Measurements from ENCODE around the gene EIF5AL1. TPM values are rescaled to one million over a fixed set of nuclear protein-coding genes. Genes with fewer than 3 reads are reported as not detected.
"Not testable (repeated sequence)": the region's sequence is repeated elsewhere in the genome, so short reads cannot be mapped to it uniquely, and the experiment has no call there.

The EIF5AL1 gene
- total and polyA plus RNA-seq, 12 donors = 0.10 to 1.9 (median 0.43) TPM; not detected in 3

DNA sequence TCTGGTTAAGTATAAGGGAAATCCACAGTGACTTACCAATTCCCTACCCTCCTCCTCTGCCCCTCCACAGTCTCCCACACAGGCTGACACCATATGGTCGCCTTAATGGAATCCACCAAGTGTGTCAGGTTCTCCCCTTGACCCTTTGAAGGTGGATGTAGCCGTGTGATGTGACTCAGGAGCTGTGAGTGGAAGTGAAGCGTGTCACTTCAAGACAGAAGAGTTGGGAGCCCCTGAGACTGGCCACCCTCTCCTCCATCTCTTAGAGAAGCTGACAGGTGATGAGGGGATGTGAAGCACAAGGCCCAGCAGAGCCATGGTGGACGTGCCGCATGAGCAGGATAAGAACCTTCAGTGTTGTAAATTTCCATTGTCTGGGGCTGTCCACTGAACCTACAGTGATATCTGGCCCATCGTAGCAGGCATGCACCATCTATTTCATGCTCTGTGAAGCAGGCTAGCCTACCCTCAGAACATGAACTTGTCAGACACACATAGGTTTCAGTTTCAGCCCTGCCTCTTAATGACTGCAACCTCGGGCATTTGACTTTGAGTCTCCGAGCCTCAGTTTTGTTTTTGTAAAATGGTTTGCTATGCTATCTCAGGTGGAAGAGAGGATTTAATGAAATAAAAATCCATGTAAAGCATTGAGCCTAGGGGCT lies 12.8 kb downstream of the EIF5AL1 start:
- WGBS, 4 donors = 74 to 80% (median 77%) methylated on average over 5 to 7 of the region's 8 CpGs
- H3K36me3 ChIP-seq (replicated peaks in 1 of 2); DNase-seq; H3K4me1 ChIP-seq (replicated peaks in 1 of 2); H3K9me3 ChIP-seq (replicated peaks in 1 of 3); H3K4me3 ChIP-seq; intact Hi-C loops (cut with DNase I); H3K27me3 ChIP-seq; H3K27ac ChIP-seq: not testable (repeated sequence)

DNA sequence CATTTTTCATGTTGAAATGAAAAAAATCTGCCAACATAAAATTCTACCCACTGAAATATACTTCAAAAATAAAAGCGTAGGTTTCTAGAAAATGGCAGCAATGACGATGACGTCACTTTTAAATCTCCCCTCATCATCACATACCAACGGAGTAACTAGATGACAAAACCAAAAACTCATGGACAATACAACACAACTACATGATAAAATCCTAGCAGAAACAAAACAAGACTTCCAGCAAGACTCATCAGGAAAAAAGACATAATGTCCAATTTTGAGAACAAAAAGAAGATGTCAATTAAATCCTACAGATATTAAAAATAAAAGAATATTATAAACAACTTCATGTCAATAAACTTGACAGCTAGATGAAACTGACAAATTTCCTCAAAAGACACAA lies 15.9 kb downstream of the EIF5AL1 start:
- DNase-seq; H3K4me1 ChIP-seq (replicated peaks in 1 of 2); H3K9me3 ChIP-seq (replicated peaks in 1 of 3); H3K36me3 ChIP-seq (replicated peaks in 1 of 2); H3K27me3 ChIP-seq; H3K27ac ChIP-seq; intact Hi-C loops (cut with DNase I); H3K4me3 ChIP-seq: not testable (repeated sequence)
- WGBS, 4 donors = 84 to 91% (median 88%) methylated on average over 1 to 4 of the region's 4 CpGs

DNA sequence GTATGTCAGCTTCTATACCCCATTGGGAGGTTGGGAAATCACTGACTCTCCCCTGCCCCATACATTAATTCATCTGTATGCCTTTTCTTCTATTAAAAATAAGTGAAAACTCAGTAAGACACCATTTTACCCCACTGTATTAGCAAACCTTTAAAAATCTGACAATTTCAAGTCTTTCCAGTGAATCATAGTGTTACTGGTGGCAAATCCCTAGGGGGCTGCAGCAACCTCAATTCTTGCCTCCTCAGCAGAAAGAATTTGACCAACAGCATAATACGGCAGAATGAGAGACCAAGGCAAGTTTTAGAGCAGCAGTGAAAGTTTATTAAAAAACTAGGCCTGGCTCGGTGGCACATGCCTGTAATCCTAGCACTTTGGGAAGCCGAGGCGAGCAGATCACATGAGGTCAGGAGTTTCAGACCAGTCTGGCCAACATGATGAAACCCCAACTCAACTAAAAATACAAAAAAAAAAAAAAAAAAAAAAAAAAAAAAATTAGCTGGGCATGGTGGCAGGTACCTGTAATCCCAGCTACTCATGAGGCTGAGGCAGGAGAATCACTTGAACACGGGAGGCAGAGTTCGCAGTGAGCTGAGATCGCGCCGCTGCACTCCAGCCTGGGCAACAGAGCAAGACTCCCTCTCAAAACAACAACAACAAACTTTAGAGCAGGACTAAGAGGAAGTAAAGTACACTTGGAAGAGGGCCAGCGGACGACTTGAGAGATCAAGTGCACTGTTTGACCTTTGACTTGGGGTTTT lies 21.0 kb downstream of the EIF5AL1 start:
- WGBS, 4 donors = 76 to 83% (median 80%) methylated on average over 7 to 11 of the region's 11 CpGs
- DNase-seq = peak in 2 of 7 donors; percentile 13 to 19
- H3K27me3 ChIP-seq; H3K4me1 ChIP-seq (replicated peaks in 1 of 2); H3K9me3 ChIP-seq (replicated peaks in 1 of 3); H3K27ac ChIP-seq; H3K4me3 ChIP-seq; H3K36me3 ChIP-seq (replicated peaks in 1 of 2); intact Hi-C loops (cut with DNase I): not testable (repeated sequence)

DNA sequence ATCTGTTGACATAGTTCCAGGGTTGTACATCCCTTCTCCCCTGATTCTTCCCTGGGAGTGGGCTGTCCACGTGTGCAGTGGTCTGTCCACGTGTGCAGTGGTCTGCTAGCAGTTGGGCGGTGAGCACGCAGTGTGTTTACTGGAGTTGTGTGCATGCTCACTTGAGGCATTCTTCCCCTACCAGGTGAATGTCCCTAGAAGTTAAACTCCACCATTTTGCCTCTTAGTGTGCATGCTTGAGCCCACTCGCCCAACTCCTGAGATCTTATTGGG lies 21.5 kb downstream of the EIF5AL1 start:
- H3K27me3 ChIP-seq; DNase-seq; H3K36me3 ChIP-seq (replicated peaks in 1 of 2); H3K9me3 ChIP-seq (replicated peaks in 1 of 3); H3K27ac ChIP-seq; intact Hi-C loops (cut with DNase I); H3K4me1 ChIP-seq (replicated peaks in 1 of 2); H3K4me3 ChIP-seq: not testable (repeated sequence)
- WGBS, 4 donors = 78 to 100% methylated on average over 1 of the region's 5 CpGs; no CpG with 5 or more reads in 2 of the 4 donors

DNA sequence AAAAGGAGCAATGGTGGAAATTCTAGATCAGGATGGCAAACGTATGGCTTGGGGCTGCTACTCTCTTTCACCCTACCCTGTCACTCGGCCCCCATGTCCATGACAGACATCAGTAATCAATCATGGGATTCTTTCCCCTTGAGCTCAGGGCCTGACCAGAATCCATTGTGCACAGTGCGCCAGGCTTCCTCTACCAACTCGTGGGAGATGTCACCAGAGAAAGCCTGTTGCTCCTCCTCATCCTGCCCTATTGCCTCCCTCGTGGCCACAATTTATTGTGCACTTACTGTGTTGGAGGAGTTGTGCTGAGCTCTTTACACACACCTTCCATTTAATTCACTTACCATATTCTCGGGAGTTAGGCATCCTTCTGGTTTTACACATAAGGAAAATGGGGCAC lies 26.0 kb downstream of the EIF5AL1 start:
- DNase-seq; H3K9me3 ChIP-seq (replicated peaks in 1 of 3); H3K27ac ChIP-seq; H3K4me1 ChIP-seq (replicated peaks in 1 of 2); H3K4me3 ChIP-seq; H3K27me3 ChIP-seq; intact Hi-C loops (cut with DNase I); H3K36me3 ChIP-seq (replicated peaks in 1 of 2): not testable (repeated sequence)
- 59 to 74% (median 72%) methylated on average over 6 of the region's 6 CpGs for WGBS, 4 donors

DNA sequence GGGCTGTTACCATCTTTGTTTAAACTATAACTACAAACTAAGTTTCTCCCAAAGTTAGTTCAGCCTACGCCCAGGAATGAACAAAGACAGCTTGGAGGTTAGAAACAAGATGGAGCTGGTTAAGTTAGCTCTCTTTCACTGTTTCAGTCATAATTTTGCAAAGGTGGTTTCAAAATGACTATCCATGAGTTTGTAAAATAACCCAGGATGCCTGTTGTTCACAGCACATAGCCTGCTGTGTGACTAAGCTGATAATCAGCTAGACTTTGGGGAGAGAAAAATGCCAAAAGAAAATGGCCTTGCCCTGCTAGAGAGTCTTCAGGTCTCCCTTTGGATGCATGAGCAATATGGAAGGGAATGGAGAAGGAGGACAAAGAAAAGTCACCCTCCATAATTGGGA lies 28.6 kb downstream of the EIF5AL1 start:
- H3K36me3 ChIP-seq (replicated peaks in 1 of 2); DNase-seq; H3K27ac ChIP-seq; H3K4me1 ChIP-seq (replicated peaks in 1 of 2); H3K9me3 ChIP-seq (replicated peaks in 1 of 3); H3K27me3 ChIP-seq; H3K4me3 ChIP-seq: not testable (repeated sequence)
- intact Hi-C loops (cut with DNase I) = loop anchor here in 1 of 2 donors (10.0 kb wide), 1 partner anchor 504 kb away; no protein-coding TSS in a partner anchor
- 70 to 100% (median 86%) methylated on average over 1 of the region's 1 CpG for WGBS, 4 donors

DNA sequence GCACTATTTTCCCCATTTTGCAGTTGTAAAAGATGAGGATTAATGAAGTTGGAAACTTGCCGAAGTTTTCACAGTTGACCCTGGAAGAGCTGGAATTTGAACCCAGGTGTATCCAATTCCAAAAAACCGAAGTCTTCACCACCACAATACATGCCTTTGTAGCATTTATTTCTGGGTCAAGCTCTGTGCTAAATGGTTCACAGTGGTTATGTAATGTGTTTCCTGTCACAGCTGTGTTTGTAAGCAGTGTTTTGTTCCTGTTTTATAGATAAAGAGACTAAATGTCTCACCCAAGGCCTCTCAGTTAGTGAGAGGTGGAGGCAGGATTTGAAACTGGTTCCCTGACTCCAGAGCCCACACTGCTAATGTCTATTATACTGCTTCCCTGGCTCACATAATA lies 30.3 kb downstream of the EIF5AL1 start:
- intact Hi-C loops (cut with DNase I) = loop anchor here in 1 of 2 donors (10.0 kb wide), 1 partner anchor 502 kb away; no protein-coding TSS in a partner anchor
- Histone ChIP-seq H3K4me3 (no peak overlapping the region), H3K27me3 (no peaks in the 10 kb centered on the region), H3K36me3 (replicated peaks in 1 of 2) (no peaks in the 10 kb centered on the region), H3K9me3 (replicated peaks in 1 of 3) (no peaks in the 10 kb centered on the region), H3K27ac (no peak overlapping the region), H3K4me1 (replicated peaks in 1 of 2) (no peaks in the 10 kb centered on the region)
- TF ChIP-seq POLR2A (IDR thresholded peaks at IDR 0.05) = no peak
- TF ChIP-seq, protein P1, sequence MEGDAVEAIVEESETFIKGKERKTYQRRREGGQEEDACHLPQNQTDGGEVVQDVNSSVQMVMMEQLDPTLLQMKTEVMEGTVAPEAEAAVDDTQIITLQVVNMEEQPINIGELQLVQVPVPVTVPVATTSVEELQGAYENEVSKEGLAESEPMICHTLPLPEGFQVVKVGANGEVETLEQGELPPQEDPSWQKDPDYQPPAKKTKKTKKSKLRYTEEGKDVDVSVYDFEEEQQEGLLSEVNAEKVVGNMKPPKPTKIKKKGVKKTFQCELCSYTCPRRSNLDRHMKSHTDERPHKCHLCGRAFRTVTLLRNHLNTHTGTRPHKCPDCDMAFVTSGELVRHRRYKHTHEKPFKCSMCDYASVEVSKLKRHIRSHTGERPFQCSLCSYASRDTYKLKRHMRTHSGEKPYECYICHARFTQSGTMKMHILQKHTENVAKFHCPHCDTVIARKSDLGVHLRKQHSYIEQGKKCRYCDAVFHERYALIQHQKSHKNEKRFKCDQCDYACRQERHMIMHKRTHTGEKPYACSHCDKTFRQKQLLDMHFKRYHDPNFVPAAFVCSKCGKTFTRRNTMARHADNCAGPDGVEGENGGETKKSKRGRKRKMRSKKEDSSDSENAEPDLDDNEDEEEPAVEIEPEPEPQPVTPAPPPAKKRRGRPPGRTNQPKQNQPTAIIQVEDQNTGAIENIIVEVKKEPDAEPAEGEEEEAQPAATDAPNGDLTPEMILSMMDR (IDR thresholded peaks at IDR 0.05) = no peak
- 34 to 55% (median 44%) methylated on average over 2 of the region's 2 CpGs for WGBS, 4 donors
- no peak for DNase-seq

DNA sequence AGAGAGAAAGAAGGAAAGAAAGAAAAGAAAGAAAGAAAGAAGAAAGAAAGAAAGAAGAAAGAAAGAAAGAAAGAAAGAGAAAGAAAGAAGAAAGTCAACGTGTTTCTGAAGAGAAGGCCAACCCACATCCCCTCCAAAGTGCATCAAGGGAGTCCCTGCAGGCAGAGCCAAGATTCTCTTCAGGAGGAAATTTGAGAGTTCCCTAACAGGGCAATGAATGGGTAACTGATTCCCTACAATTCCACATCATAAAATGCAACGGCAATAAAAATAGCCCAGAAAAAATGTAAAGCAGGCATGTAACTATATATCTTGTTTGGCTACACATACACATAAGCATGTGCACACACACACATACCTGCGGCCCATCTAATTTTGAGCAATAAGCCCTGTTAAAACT lies 32.1 kb downstream of the EIF5AL1 start:
- H3K27ac ChIP-seq; H3K4me1 ChIP-seq (replicated peaks in 1 of 2); H3K36me3 ChIP-seq (replicated peaks in 1 of 2); H3K27me3 ChIP-seq; DNase-seq; H3K9me3 ChIP-seq (replicated peaks in 1 of 3); H3K4me3 ChIP-seq: not testable (repeated sequence)
- intact Hi-C loops (cut with DNase I) = loop anchor here in 1 of 2 donors (10.0 kb wide), 1 partner anchor 500 kb away; no protein-coding TSS in a partner anchor
- WGBS, 4 donors = 79 to 91% (median 88%) methylated on average over 3 of the region's 3 CpGs

DNA sequence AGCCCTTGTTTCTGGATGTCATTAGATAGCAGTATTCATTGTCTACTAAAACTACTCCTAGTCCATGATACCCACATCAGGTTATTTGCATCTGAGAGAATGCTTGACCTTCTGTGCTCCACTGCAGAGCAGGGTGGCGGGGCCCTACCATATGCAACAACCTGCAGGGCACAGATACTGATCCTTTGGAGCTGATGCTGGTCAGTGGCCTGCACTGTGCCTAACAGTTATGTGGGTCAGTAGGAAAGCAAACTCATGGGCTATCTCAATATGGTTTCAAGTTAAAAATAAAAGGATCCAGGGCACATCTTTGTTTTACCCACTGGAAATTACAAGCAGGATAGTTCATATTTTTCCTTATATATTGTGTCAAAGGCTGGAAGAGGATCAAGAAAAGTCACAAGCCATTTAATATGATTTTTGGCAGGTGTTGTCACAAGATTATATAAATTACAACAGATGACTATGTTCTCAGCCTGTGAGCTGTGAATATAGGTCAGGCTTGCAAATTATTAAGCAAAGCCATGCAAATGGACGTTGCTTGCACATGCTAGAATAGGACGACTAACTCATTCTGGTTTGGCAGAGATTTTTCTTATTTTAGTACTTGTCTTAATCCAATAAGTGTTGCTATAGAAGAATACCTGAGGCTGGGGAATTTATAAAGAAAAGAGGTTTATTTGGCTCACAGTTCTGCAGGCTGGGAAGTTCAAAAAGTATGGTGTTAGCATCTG lies 32.8 kb downstream of the EIF5AL1 start:
- H3K27me3 ChIP-seq; H3K9me3 ChIP-seq (replicated peaks in 1 of 3); H3K4me1 ChIP-seq (replicated peaks in 1 of 2); H3K36me3 ChIP-seq (replicated peaks in 1 of 2); DNase-seq; H3K4me3 ChIP-seq; H3K27ac ChIP-seq: not testable (repeated sequence)
- 72 to 76% (median 74%) methylated on average over 3 of the region's 3 CpGs for WGBS, 4 donors
- intact Hi-C loops (cut with DNase I) = loop anchor here in 1 of 2 donors (10.0 kb wide), 1 partner anchor 500 kb away; no protein-coding TSS in a partner anchor
